Stimulated activated CD8-positive, alpha-beta memory T cell treated with anti-CD3 and anti-CD28 coated beads, Interleukin-2, amount 100 ng/mL, for 1 hour (primary cell): ENCODE results near the gene ZBTB43.

Source experiments
- DNase-seq, 2 donors: peaks; one replicate each; pipeline ENCODE4 v3.0.0-alpha.2; 2020; ENCODE audit warnings: low read depth in 2 of 2

Gene ZBTB43

DNA sequence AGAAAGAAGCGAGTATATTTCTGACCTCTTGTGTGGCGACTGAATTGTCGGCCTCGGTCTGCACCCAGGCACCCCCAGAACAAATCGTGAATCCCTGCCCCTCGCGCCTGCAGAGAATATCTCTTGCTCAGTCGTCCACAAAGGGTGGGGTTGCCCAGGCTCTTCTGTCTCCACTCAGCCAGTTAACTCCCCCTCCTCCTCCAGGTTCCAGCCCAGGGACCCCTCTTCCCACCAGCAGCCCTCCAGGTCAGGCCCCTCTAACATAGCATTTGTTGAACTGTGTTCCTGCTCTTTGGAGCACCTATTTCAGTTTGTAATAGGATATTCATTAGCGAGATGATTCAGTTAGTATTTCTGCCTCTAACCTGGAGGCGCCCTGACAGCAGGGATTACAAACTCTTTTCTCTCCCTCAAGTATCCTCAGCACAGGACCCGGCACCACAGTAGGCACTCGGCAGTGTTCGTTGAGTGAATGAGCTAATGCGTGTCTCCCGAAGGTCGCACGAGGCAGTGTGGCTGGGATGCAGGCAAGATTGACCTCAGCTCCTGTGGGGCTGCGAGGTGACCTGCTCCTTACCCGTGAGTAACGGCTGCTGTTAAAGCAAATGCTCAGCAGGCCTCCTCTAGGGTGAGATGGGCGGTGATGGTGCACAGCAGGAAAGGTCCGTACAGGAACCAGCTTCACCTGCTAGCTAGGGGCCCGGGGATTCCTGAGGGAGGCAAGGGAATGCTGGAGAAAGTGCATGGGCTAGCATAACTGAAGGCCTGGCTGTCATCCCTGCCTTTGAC, 81.4 kb downstream of the ZBTB43 start:
- no peak for DNase-seq

DNA sequence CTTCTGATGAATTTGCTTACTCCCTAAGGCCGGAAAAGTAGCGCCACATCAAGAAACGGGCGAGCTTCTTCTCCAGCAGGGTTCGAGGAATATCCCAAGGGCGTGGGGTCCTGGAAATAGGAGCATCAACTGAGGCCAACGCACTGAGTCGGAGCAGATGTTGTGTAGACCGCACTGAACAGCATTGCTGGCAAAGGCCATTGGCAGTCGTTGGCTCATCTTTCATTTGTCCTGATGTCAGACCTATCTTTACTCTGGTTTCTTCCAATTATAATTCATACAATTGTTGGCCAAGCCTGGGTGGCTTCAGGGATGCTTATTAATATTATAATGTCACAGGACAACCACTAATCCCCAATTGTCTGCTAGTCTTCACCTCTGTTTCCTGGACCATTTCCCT, 82.1 kb downstream of the ZBTB43 start:
- no peak for DNase-seq
